ENCODE data around the gene METAP2.

GRCh38 chr12:95458761-95459160, 15.2 kb upstream of the METAP2 start:
- no peak for TF ChIP-seq POLR2A (IDR thresholded peaks at IDR 0.05)
- no peak for TF ChIP-seq CTCF (IDR thresholded peaks at IDR 0.05)

Data from Peyer's patch (tissue), 4 donors.